K562 (cell line): Measurements from ENCODE around the gene RERE. TPM values are rescaled to one million over a fixed set of nuclear protein-coding genes. Genes with fewer than 3 reads are reported as not detected.

Source experiments
- ARID4B ChIP-seq: sonication (generic); formaldehyde crosslinking; IDR thresholded peaks from 2 replicates; pipeline ENCODE4 v1.8.0; 2022; ENCODE audit warnings: mild to moderate bottlenecking, missing genetic modification reagents
- E2F6 ChIP-seq, 2 experiments: IDR thresholded peaks; 2 replicates each; pipeline ENCODE4 v1.6.1; 2011; ENCODE audit warnings: borderline replicate concordance in 1 of 2, control low read depth in 1 of 2, low read depth in 1 of 2, low read length in 1 of 2, mild to moderate bottlenecking in 1 of 2, mixed read lengths in 1 of 2, moderate library complexity in 1 of 2; ENCODE audit not compliant: insufficient read depth in 1 of 2, insufficient read length in 1 of 2, poor library complexity in 1 of 2, severe bottlenecking in 1 of 2; ENCODE audit errors: extremely low read depth in 1 of 2
- FOXJ3 ChIP-seq: sonication (generic); formaldehyde crosslinking; IDR thresholded peaks from 2 replicates; pipeline ENCODE4 v1.4.0; 2020; ENCODE audit warnings: mild to moderate bottlenecking, missing genetic modification reagents
- FOXP4 ChIP-seq: sonication (generic); formaldehyde crosslinking; IDR thresholded peaks from 2 replicates; pipeline ENCODE4 v1.8.0; 2022; ENCODE audit warnings: mild to moderate bottlenecking, missing genetic modification reagents, borderline replicate concordance
- KLF10 ChIP-seq: fragments of 250-450 bp; sonication (Bioruptor Pico); IDR thresholded peaks from 2 replicates; pipeline ENCODE4 v1.6.1; 2021; ENCODE audit warnings: matching md5 sums
- MLX ChIP-seq, 2 experiments: fragments of 450-650 bp in 1 of 2; sonication (generic) in 1 of 2; formaldehyde crosslinking; conservative IDR thresholded peaks; 2 replicates each; pipeline versions ENCODE4 v1.4.0 to v1.8.1; 2020 to 2022; ENCODE audit warnings: mild to moderate bottlenecking in 1 of 2, missing genetic modification reagents in 1 of 2
- MYNN ChIP-seq, 2 experiments: sonication (generic); formaldehyde crosslinking in 1 of 2; IDR thresholded peaks; 2 replicates each; pipeline versions ENCODE4 v1.5.0 to v1.6.1; 2016 to 2020; ENCODE audit warnings: antibody characterized with exemption in 1 of 2, missing genetic modification reagents in 1 of 2
- NR2C1 ChIP-seq, 2 experiments: fragments of 450-650 bp; IDR thresholded peaks; 2 replicates each; pipeline ENCODE4 v1.6.1; 2017; ENCODE audit warnings: mild to moderate bottlenecking in 2 of 2, antibody characterized with exemption in 1 of 2, inconsistent platforms in 1 of 2, missing compliant biosample characterization in 1 of 2, missing genetic modification characterization in 1 of 2
- NR4A1 ChIP-seq, 2 experiments: fragments of 250-450 bp in 1 of 2; fragments of 450-650 bp in 1 of 2; sonication (Bioruptor Pico) in 1 of 2; IDR thresholded peaks; 2 replicates each; pipeline versions ENCODE4 v1.4.0 to v1.6.1; 2016 to 2020; ENCODE audit warnings: mild to moderate bottlenecking in 2 of 2, missing compliant biosample characterization in 1 of 2, missing genetic modification characterization in 1 of 2, moderate library complexity in 1 of 2
- RHOXF2B ChIP-seq: fragments of 250-450 bp; sonication (Bioruptor Pico); conservative IDR thresholded peaks from 2 replicates; pipeline ENCODE4 v1.5.1; 2021
- TEAD1 ChIP-seq, 2 experiments: fragments of 450-650 bp in 1 of 2; sonication (generic) in 1 of 2; formaldehyde crosslinking; IDR thresholded peaks; 2 replicates each; pipeline versions ENCODE4 v1.4.0 to v1.8.0; 2020 to 2022; ENCODE audit warnings: mild to moderate bottlenecking in 2 of 2, missing genetic modification reagents in 1 of 2
- polyA plus RNA-seq, 8 experiments: library from polyadenylated mRNA; depleted of rRNA in 4 of 8; stranded (reverse) in 5 of 8; unstranded in 3 of 8; fragments of >200 nt; fragmentation: Nextera tagmentation in 2 of 8; fragmentation: Illumina TruSeq in 1 of 8; extraction: Ambion mirVana in 2 of 8; extraction: Trizol in 1 of 8; gene quantifications; 2 replicates each; pipeline versions ENCODE4 v1.2.1 to v1.2.3, GENCODE V29; 2011 to 2014; ENCODE audit warnings: inconsistent platforms in 1 of 8, missing spikeins in 1 of 8
- total RNA-seq, 7 experiments: library from RNA; depleted of rRNA in 6 of 7; stranded (reverse); fragments of >200 nt in 6 of 7; fragmentation: Illumina TruSeq in 2 of 7; extraction: Trizol in 2 of 7; gene quantifications; 2 replicates each; pipeline versions ENCODE4 v1.2.1 to v1.2.3, GENCODE V29; 2011 to 2021; ENCODE audit warnings: low replicate concordance in 1 of 7

Gene RERE
- total and polyA plus RNA-seq, 9 of the 15 experiments (the other 6 are each of a cell fraction or from before 2014, with no cell fraction given): 3.0 to 51.5 (median 13.4) TPM

- TF ChIP-seq MLX (CRISPR knock-in tag; conservative IDR thresholded peaks at IDR 0.05) (no peak), FOXP4 (CRISPR knock-in tag) (peak; percentile 54; the same call in 1 of the 2 replicates), KLF10 (CRISPR knock-in tag) (no peak), ARID4B (CRISPR knock-in tag) (no peak), NR4A1 (CRISPR knock-in tag; IDR thresholded peaks at IDR 0.05) (no peak), NR4A1 (tag; IDR thresholded peaks at IDR 0.05) (no peak), RHOXF2B (0 out of 2 replicates have a peak, but pooled peaks have one; percentile 27), NR2C1 (IDR thresholded peaks at IDR 0.05) (no peak), NR2C1 (tag; IDR thresholded peaks at IDR 0.05) (peak; percentile 41), E2F6 (IDR thresholded peaks at IDR 0.05; ENCODE audit: borderline replicate concordance in 1 of 2, extremely low read depth in 1 of 2, insufficient read depth in 1 of 2, insufficient read length in 1 of 2, low read depth in 1 of 2, low read length in 1 of 2, poor library complexity in 1 of 2, severe bottlenecking in 1 of 2) (no peak), MYNN (IDR thresholded peaks at IDR 0.05) (no peak; the same call in 1 of the 2 replicates), MYNN (CRISPR knock-in tag; IDR thresholded peaks at IDR 0.05) (no peak), FOXJ3 (CRISPR knock-in tag) (no peak), TEAD1 (CRISPR knock-in tag; IDR thresholded peaks at IDR 0.05) (peak in 1 of 2 experiments; percentile 93; a peak in 2 of 4 replicates)
Observed at GRCh38 chr1:8789314-8790214, 27.9 kb downstream of the RERE start (continued).
